Tibial nerve (tissue), 4 donors: ENCODE data around the gene B4GALT5.

Experiments used
- CTCF ChIP-seq, 5 experiments: fragments of 200-600 bp in 3 of 5; fragments of 450-650 bp in 2 of 5; sonication (generic) in 3 of 5; IDR thresholded peaks; one replicate each; pipeline ENCODE4 v1.5.1; 2016 to 2019; ENCODE audit warnings: antibody characterized with exemption in 5 of 5, mild to moderate bottlenecking in 3 of 5, moderate library complexity in 2 of 5
- EP300 ChIP-seq, 2 donors: sonication (generic); formaldehyde crosslinking; IDR thresholded peaks; one replicate each; pipeline ENCODE4 v1.6.1; 2017; ENCODE audit warnings: antibody characterized with exemption in 2 of 2, mild to moderate bottlenecking in 1 of 2
- POLR2A ChIP-seq, 2 donors: fragments of 450-650 bp; IDR thresholded peaks; one replicate each; pipeline ENCODE4 v1.6.1; 2017; ENCODE audit warnings: antibody characterized with exemption in 2 of 2, mild to moderate bottlenecking in 2 of 2, moderate library complexity in 2 of 2

- TF ChIP-seq EP300 (IDR thresholded peaks at IDR 0.05) = no peak
- no peak for TF ChIP-seq POLR2A (IDR thresholded peaks at IDR 0.05)
- TF ChIP-seq CTCF (IDR thresholded peaks at IDR 0.05) = no peak
Observed at GRCh38 chr20:49756241-49756640, 42.6 kb upstream of the B4GALT5 start.
